Choroid plexus epithelial cell (primary cell): ENCODE measurements around the gene USP33.

Source experiments
- DNase-seq: peaks from one replicate; pipeline ENCODE4 v3.0.0-alpha.2; 2010; ENCODE audit warnings: low read depth
- H3K4me3 ChIP-seq: 2 replicates; pipeline ENCODE4 v1.5.1; 2011; ENCODE audit warnings: low read depth, mild to moderate bottlenecking, control low read depth, low read length, moderate library complexity
- TF ChIP-seq, protein P1 (sequence below): conservative IDR thresholded peaks from 2 replicates; pipeline ENCODE4 v1.5.1; 2011; ENCODE audit warnings: low read depth, mild to moderate bottlenecking, control low read depth, inconsistent platforms, low read length, moderate library complexity

Gene USP33

DNA sequence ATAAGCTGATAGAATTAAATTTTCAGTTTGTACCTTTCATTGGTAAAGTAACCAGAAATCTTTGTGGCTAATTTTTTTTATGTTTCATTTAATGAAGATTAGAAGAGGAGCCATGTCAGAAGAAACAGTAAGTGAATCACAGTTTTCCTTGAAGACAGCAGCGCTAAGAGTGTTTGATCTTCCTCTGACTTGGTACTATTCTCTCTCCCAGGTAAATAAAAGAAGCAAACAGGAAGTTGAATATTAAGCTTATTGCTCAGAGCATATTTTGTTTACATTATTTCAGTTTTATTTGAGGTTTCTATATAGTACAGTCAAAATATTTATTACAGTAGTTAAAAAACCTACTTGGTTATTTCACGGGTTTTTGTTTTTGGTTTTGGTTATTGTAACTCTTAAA, 23.5 kb upstream of the USP33 start:
- no peak overlapping the region for H3K4me3 ChIP-seq
- DNase-seq = no peak
- TF ChIP-seq, protein P1, sequence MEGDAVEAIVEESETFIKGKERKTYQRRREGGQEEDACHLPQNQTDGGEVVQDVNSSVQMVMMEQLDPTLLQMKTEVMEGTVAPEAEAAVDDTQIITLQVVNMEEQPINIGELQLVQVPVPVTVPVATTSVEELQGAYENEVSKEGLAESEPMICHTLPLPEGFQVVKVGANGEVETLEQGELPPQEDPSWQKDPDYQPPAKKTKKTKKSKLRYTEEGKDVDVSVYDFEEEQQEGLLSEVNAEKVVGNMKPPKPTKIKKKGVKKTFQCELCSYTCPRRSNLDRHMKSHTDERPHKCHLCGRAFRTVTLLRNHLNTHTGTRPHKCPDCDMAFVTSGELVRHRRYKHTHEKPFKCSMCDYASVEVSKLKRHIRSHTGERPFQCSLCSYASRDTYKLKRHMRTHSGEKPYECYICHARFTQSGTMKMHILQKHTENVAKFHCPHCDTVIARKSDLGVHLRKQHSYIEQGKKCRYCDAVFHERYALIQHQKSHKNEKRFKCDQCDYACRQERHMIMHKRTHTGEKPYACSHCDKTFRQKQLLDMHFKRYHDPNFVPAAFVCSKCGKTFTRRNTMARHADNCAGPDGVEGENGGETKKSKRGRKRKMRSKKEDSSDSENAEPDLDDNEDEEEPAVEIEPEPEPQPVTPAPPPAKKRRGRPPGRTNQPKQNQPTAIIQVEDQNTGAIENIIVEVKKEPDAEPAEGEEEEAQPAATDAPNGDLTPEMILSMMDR = no peak

DNA sequence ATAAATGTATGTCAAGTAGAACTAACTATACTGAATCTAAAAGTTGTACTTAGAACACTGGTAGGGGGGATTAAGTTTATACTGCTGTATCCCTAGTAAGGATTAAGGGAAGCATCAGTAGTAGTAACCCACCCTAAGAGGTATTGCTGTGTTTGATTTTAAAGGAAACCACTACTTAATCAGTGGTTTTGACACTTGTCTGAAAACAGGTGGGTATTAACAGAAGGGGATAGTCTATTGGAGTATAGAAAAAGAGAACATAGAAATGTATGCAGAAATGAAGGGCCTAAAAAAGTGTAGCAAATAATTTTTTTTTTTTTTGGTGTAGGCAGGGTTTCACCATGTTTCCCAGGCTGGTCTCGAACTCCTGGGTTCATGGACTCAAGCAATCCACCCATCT, 22.0 kb upstream of the USP33 start:
- TF ChIP-seq, protein P1 = no peak
- H3K4me3 ChIP-seq = no peak overlapping the region
- DNase-seq = no peak

GRCh38 chr1:77779529-77780281, 20.1 kb upstream of the USP33 start, which contains the start of gene MIGA1:
MIGA1 (plus strand) TSS chr1:77779649; CDS start chr1:77783253, 3,604 bp downstream.
- peak within 1 kb of the TSS; percentile 88 for H3K4me3 ChIP-seq
- peak; percentile 92 for DNase-seq
- TF ChIP-seq, protein P1 = no peak

DNA sequence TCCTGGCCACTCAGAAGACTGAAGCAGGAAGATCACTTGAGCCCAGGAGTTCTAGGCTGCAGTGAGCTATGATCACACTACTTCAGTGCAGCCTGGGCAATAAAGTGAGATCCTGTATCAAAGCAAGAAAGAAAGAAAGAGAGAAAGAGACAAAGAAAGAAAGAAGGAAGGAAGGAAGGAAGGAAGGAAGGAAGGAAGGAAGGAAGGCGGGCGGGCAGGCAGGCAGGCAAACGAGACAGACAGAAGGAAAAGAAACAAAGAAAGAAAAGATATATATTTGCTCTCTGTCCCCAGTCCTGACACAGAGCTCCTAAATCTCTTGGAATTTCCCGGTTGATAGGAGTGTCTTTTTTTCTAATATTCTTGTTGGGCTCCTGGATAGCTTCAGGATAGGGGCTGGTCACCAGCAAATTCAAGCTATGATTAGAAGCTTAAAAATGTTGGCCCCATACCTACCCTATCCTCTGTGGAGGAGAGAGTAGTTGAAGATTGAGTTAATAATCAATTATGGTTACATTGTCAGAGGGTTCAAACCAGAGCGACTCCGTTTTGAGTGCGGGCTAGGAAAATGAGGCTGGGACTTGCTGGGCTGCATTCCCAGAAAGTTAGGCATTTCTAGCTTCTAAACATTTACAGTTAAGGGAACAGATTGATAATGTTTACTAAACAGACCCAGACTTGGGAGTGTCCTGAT, 16.5 kb upstream of the USP33 start:
- TF ChIP-seq, protein P1 = no peak
- no peak for DNase-seq
- no peak overlapping the region for H3K4me3 ChIP-seq

DNA sequence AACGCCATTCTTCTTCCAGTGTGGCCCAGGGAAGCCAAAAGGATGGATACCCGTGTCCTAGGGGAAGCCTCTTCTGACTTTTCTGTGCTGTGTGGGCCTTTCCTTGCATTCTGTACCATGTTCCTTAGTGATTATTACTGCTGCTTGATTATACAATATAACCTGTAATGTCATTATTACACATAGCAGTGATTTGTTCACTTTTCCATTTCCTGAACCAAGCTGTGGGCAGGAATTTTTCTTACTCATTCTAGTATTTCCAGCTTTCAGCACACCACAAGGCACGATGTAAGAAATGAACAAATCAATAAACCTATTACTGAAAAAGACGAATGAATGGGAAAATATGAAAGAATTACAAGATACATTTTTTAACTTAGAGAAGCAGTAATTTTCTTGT, 8.4 kb upstream of the USP33 start:
- no peak for DNase-seq
- TF ChIP-seq, protein P1 = no peak

DNA sequence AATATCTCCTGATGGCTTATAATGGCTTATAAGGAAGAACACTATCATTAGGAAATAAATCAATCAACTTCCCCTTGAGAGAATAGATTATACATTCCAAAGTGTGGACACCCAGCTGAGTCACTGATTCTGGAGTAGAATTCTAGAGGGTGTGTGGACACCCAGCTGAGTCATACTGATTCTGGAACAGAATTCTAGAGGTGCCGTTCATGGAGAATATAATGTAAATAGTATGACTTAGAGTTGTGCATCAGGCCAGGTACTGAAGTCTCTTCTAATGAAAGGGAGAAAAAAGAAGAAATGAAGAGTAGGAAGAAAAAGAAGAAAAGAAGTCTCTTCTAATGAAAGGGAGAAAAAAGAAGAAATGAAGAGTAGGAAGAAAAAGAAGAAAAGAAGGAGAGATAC, 2.4 kb upstream of the USP33 start:
- DNase-seq = peak; percentile 80
- H3K4me3 ChIP-seq = no peak overlapping the region
- TF ChIP-seq, protein P1 = no peak

More for the DNA sequence above, 8.4 kb upstream of the USP33 start:
- no peak overlapping the region for H3K4me3 ChIP-seq
